ENCODE results near the gene GARIN5B.

GARIN5B gene

GRCh38 chr19:55309448-55309847 is 53.6 kb downstream of the GARIN5B start:
- intact Hi-C loops (cut with DNase I; ENCODE audit: low total_unique reads), result no loop called here
- Histone ChIP-seq H3K27ac (no peak overlapping the region), H3K27me3 (peaks cover 0 to 3% of the 10 kb centered on the region in 2 donors), H3K9me3 (no peaks in the 10 kb centered on the region), H3K4me1 (no peaks in the 10 kb centered on the region), H3K36me3 (peaks cover 0 to 9% (median 6%) of the 10 kb centered on the region in 3 donors), H3K4me3 (no peak overlapping the region)
- no peak for TF ChIP-seq CTCF (IDR thresholded peaks at IDR 0.05)
- DNase-seq, result no peak

DNA sequence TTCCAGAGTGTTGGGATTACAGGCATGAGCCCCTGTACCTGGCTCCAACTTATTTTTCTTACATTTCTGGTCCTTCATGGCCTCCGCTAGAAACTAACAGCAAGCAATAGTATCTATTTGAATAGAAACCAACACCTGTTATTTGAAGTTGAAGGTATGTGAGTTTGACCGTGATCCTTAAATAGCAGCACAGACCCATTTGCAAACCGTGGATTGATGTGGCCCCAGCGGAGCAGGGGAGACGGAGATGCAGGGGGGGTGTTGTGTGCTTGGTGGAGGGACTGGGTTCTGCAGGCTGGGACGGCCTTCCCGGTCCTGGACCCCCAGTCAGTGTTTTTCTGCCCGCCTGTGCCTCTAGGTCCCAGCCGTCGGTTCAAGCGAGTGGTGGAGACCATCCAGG is 54.8 kb downstream of the GARIN5B start:
- H3K9me3 ChIP-seq, result no peaks in the 10 kb centered on the region
- DNase-seq, result no peak
- H3K4me1 ChIP-seq, result no peaks in the 10 kb centered on the region
- no peak overlapping the region for H3K4me3 ChIP-seq
- H3K36me3 ChIP-seq, result peaks cover 0 to 9% (median 6%) of the 10 kb centered on the region in 3 donors
- peaks cover 0 to 3% of the 10 kb centered on the region in 2 donors for H3K27me3 ChIP-seq
- TF ChIP-seq CTCF (IDR thresholded peaks at IDR 0.05), result no peak
- no peak overlapping the region for H3K27ac ChIP-seq
- intact Hi-C loops (cut with DNase I; ENCODE audit: low total_unique reads), result no loop called here

DNA sequence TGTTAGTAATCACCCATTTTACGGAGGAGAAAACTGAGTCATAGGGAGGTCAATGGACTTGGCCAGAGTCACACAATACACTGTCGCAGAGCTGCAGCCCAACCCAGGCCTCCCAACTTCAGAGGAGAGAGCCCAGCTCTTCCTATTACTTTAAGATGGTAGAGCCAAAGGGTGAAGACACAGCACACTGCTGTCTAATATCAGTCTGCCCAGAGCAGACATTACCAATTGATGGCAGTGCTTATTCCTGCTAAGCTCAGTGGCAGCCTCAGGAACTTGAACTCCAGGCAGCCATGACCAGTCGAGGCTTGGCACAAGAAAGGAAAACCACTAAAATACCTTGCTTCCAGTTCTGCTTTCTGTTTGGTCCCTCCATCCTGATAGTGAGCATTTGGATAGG is 56.3 kb downstream of the GARIN5B start:
- intact Hi-C loops (cut with DNase I; ENCODE audit: low total_unique reads), result no loop called here
- Histone ChIP-seq H3K27me3 (peaks cover 0 to 3% of the 10 kb centered on the region in 2 donors), H3K27ac (no peak overlapping the region), H3K9me3 (no peaks in the 10 kb centered on the region), H3K4me3 (no peak overlapping the region), H3K36me3 (peaks cover 0 to 9% (median 6%) of the 10 kb centered on the region in 3 donors), H3K4me1 (peaks cover 0 to 3% (median 0%) of the 10 kb centered on the region in 4 donors)
- TF ChIP-seq CTCF (IDR thresholded peaks at IDR 0.05), result no peak
- no peak for DNase-seq

DNA sequence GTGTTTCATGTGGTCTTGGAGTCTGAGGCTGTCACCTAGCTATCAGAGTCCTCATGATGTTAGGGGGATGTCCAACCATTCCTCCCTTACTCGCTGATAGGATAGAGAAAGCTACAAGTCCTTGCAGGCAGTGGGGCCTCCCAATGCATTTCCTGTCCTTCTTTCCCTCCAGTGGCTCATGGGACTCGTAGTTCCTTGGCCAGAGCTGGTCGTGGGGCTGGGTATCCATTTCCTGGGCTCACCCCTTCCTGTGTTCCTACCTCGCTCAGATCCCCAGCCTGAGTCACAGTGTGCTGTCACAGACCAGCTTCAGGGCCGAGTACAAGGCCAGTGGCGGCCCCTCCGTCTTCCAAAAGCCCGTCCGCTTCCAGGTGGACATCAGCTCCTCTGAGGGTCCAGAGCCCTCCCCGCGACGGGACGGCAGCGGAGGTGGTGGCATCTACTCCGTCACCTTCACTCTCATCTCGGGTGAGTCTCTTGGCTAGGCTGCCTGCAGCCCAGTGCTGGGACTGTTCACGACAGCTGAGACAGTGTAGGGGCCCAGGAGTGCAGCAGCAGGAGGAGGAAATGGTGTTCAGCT is 57.0 kb downstream of the GARIN5B start:
- no peak for DNase-seq
- Histone ChIP-seq H3K27me3 (peaks cover 0 to 3% of the 10 kb centered on the region in 2 donors), H3K27ac (no peak overlapping the region), H3K9me3 (no peaks in the 10 kb centered on the region), H3K36me3 (peaks cover 0 to 9% (median 6%) of the 10 kb centered on the region in 3 donors), H3K4me1 (peaks cover 0 to 6% (median 0%) of the 10 kb centered on the region in 4 donors), H3K4me3 (no peak overlapping the region)
- no peak for TF ChIP-seq CTCF (IDR thresholded peaks at IDR 0.05)
- intact Hi-C loops (cut with DNase I; ENCODE audit: low total_unique reads), result no loop called here

- Histone ChIP-seq H3K27ac (no peak overlapping the region), H3K36me3 (peaks cover 0 to 9% (median 6%) of the 10 kb centered on the region in 3 donors), H3K27me3 (peaks cover 0 to under 1% of the 10 kb centered on the region in 2 donors), H3K4me1 (peaks cover 0 to 6% (median 0%) of the 10 kb centered on the region in 4 donors), H3K9me3 (no peaks in the 10 kb centered on the region), H3K4me3 (no peak overlapping the region)
- TF ChIP-seq CTCF (IDR thresholded peaks at IDR 0.05), result no peak
- intact Hi-C loops (cut with DNase I; ENCODE audit: low total_unique reads), result no loop called here
- DNase-seq, result peak in 1 of 2 donors; percentile 42
Measured at GRCh38 chr19:55305491-55305890, 57.6 kb downstream of the GARIN5B start.
